Lung (tissue), 12 donors: Measurements from ENCODE around the gene CD247. TPM values are rescaled to one million over a fixed set of nuclear protein-coding genes. Genes with fewer than 3 reads are reported as not detected.

Experiments used
- ATAC-seq: fragments of 200-7000 bp; cut with Tn5 transposase; one replicate; pipeline ENCODE4 v1.9.1; 2020; ENCODE audit warnings: moderate number of reproducible peaks; ENCODE audit not compliant: insufficient read depth, low FRiP score
- DNase-seq, 3 donors: peaks; one replicate each; pipeline ENCODE4 v3.0.0-alpha.2; 2013 to 2017
- H3K27ac ChIP-seq, 2 donors: one replicate each; pipeline ENCODE4 v1.5.1; 2013; ENCODE audit warnings: mild to moderate bottlenecking in 2 of 2, moderate library complexity in 2 of 2, control low read depth in 1 of 2, inconsistent platforms in 1 of 2, low read depth in 1 of 2, low read length in 1 of 2
- H3K27me3 ChIP-seq, 3 donors: one replicate each; pipeline ENCODE4 v1.5.1; 2013; ENCODE audit warnings: low read length in 2 of 3; ENCODE audit not compliant: control insufficient read depth in 3 of 3, insufficient read depth in 3 of 3
- H3K36me3 ChIP-seq, 4 donors: one replicate each; pipeline ENCODE4 v1.5.1; 2013; ENCODE audit warnings: low read length in 4 of 4, mild to moderate bottlenecking in 1 of 4, moderate library complexity in 1 of 4; ENCODE audit not compliant: control insufficient read depth in 4 of 4, insufficient read depth in 4 of 4
- H3K4me1 ChIP-seq, 5 donors: one replicate each; pipeline ENCODE4 v1.5.1; 2013; ENCODE audit warnings: low read length in 5 of 5, mild to moderate bottlenecking in 2 of 5, moderate library complexity in 1 of 5; ENCODE audit not compliant: control insufficient read depth in 5 of 5, insufficient read depth in 5 of 5
- H3K4me3 ChIP-seq: one replicate; pipeline ENCODE4 v1.5.1; 2013; ENCODE audit warnings: mild to moderate bottlenecking, control low read depth, moderate library complexity
- H3K9ac ChIP-seq, 2 donors: one replicate each; pipeline ENCODE4 v1.5.1; 2013; ENCODE audit warnings: low read length in 2 of 2, control low read depth in 1 of 2; ENCODE audit not compliant: insufficient read depth in 1 of 2
- H3K9me3 ChIP-seq, 4 donors: one replicate each; pipeline ENCODE4 v1.5.1; 2013; ENCODE audit warnings: low read length in 3 of 4, mild to moderate bottlenecking in 1 of 4, moderate library complexity in 1 of 4; ENCODE audit not compliant: control insufficient read depth in 4 of 4, insufficient read depth in 3 of 4
- CTCF ChIP-seq: IDR thresholded peaks from 2 replicates; pipeline ENCODE4 v1.5.1; 2012; ENCODE audit warnings: mild to moderate bottlenecking; ENCODE audit errors: control extremely low read depth, extremely low read depth
- WGBS, 2 donors: extraction: QIAGEN DNeasy Blood & Tissue Kit; methylation state at CpG; one replicate each; pipeline ENCODE4 v1.1.7; 2013; 5-methylcytosine and 5-hydroxymethylcytosine counted together
- polyA plus RNA-seq, 2 donors: library from polyadenylated mRNA; stranded (reverse); fragments of 200-250 nt; gene quantifications; one replicate each; pipeline ENCODE4 v1.2.1, GENCODE V29; 2013
- total RNA-seq, 2 donors: library from RNA; depleted of rRNA in 1 of 2; stranded (reverse); fragments of >200 nt in 1 of 2; gene quantifications; one replicate each; pipeline ENCODE4 v1.2.1, GENCODE V29; 2014 to 2021
- donor health status: control.
- donor health status: control.
- donor health status: Bipolar disorder and iron deficiency.
- donor health status: healthy.
- donor health status: DM: yes; HTN: yes; CAD: no.

CD247 gene
- total and polyA plus RNA-seq, 4 donors: 3.4 to 5.9 (median 3.8) TPM

GRCh38 chr1:167401260-167401873 is 117.0 kb downstream of the CD247 start:
- Histone ChIP-seq H3K4me1 (peaks cover 0 to 10% (median 2%) of the 10 kb centered on the region in 5 donors), H3K36me3 (peaks cover 2 to 17% (median 8%) of the 10 kb centered on the region in 4 donors), H3K9ac (no peak overlapping the region), H3K9me3 (no peaks in the 10 kb centered on the region), H3K4me3 (no peak overlapping the region), H3K27me3 (no peaks in the 10 kb centered on the region), H3K27ac (no peak overlapping the region)
- ATAC-seq: no peak
- peak; percentile 43 to 69 (median 49) for DNase-seq
- peak; percentile 58 for TF ChIP-seq CTCF
- 57 to 64% methylated on average over 8 of the region's 8 CpGs for WGBS, 2 donors

- ATAC-seq (no peak), DNase-seq (peak in 2 of 3 donors; percentile 27 to 47)
- no peak overlapping the region for H3K27ac ChIP-seq
- H3K9me3 ChIP-seq: no peaks in the 10 kb centered on the region
- peaks cover 3 to 17% (median 8%) of the 10 kb centered on the region in 4 donors for H3K36me3 ChIP-seq
- H3K27me3 ChIP-seq: no peaks in the 10 kb centered on the region
- TF ChIP-seq CTCF: no peak
- WGBS, 2 donors: 70 to 73% methylated on average over 2 of the region's 2 CpGs
- H3K4me3 ChIP-seq: no peak overlapping the region
- H3K9ac ChIP-seq: no peak overlapping the region
- H3K4me1 ChIP-seq: peaks cover 0 to 10% (median 2%) of the 10 kb centered on the region in 5 donors
Observed at GRCh38 chr1:167400359-167400953, 117.9 kb downstream of the CD247 start.

- H3K4me1 ChIP-seq: no peaks in the 10 kb centered on the region
- ATAC-seq (no peak), DNase-seq (no peak)
- no peak overlapping the region for H3K4me3 ChIP-seq
- H3K9me3 ChIP-seq: no peaks in the 10 kb centered on the region
- no peak overlapping the region for H3K9ac ChIP-seq
- no peak for TF ChIP-seq CTCF
- H3K36me3 ChIP-seq: peaks cover under 1 to 9% (median 7%) of the 10 kb centered on the region in 4 donors
- H3K27me3 ChIP-seq: no peaks in the 10 kb centered on the region
- WGBS, 2 donors: 96 to 97% methylated on average over 7 of the region's 7 CpGs
- H3K27ac ChIP-seq: no peak overlapping the region
Observed at GRCh38 chr1:167392200-167392696, 126.1 kb downstream of the CD247 start.
